Activated T-helper 1 cell treated with anti-CD3 and anti-CD28 coated beads, Interleukin-2, amount 50 U/mL, for 16 hours (primary cell): ENCODE data around the gene TSPAN33.
"Not testable (repeated sequence)": the region's sequence is repeated elsewhere in the genome, so short reads cannot be mapped to it uniquely, and the experiment has no call there.

Source experiments
- DNase-seq, 2 donors: peaks; one replicate each; pipeline ENCODE4 v3.0.0-alpha.2; 2020; ENCODE audit warnings: low read depth in 1 of 2, low spot score in 1 of 2

The TSPAN33 gene, protein sequence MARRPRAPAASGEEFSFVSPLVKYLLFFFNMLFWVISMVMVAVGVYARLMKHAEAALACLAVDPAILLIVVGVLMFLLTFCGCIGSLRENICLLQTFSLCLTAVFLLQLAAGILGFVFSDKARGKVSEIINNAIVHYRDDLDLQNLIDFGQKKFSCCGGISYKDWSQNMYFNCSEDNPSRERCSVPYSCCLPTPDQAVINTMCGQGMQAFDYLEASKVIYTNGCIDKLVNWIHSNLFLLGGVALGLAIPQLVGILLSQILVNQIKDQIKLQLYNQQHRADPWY

GRCh38 chr7:129144095-129144833 is at the start of gene TSPAN33:
Gene TSPAN33, plus strand, starts transcription at chr7:129144707. Its CDS starts 274 bp downstream, at chr7:129144981.
- peak; percentile 31 to 44 for DNase-seq

DNA sequence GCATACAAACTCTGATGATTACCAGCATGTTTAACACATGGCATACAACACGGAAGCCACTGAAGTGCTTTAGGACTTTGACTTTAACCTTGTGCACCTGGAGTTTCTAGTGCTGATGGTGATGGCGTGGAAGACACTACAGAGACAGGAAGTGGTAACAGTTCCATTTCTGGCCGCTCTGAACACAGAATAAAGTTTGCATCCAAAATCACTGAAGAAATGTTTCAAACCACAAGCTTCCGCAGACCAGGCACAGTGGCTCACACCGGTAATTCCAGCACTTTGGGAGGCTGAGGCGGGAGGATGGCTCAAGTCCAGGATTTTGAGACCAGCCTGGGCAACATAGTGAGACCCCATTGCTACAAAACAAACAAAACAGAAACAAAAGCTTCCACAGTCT is 49.2 kb upstream of the TSPAN33 start:
- DNase-seq: no peak

DNA sequence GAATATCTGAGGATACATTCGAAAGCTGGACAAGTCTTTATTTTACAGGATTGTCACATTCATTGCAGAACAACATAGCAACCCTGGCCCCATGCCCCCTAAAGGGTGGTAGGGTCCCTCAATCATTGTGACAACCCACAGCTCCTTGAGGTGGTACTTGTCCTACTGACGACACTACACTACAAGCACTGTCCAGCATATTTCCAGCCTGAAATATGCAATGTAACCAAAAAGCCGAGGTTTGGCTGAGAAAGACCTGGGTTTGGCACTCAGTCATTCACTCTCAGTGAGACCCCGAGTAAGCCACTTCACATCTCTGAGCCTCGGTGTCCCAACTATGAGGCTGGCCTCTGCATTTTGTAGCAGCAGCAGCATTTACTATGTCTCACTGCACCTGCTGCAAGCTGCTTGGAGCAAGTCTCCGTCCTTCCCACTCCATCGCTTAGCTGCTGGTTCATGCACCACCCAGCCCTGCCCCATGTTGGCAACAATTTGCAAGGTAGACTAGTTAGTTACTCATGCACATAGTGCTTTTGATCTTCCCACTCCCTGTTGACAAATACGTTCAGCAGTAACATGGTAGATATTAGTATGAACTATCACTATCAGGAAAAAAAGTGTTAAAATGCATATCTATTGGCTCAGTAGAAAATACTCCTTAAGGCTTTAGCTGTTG is 46.0 kb upstream of the TSPAN33 start:
- DNase-seq: no peak

DNA sequence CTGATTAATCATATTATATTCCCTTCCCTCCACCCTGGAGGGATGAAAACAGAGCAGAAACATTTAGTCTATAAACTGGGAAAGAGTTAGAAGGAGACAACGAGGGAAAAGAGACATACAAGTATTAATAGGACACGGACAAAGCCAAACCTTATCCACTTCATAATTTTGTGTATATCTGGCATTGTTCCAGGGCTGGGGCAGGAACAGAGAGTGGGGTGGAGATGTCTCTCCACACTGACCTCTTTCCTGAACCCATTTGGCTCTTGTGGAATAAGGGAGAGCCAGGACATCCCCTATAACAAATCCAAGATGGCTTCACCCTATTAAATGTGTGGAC is 43.7 kb upstream of the TSPAN33 start:
- no peak for DNase-seq

DNA sequence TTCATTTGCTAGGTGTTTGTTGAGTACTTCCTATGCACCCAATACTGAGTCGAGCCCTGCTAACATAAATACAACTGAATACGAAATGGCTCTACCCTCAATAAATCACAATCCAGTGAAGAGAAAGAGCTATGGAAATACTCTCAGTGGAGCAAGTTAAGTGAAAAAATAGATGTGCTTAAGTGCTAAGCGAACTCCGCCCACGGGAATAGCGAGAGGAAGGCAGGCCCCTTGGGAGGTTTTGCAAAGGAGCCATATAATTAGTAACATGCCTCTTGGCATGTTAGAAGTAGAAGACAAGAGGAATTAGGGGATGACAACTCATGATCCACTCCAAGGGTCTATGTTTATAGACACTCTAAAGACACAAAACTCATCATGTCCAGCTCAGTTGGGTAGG is 42.8 kb upstream of the TSPAN33 start:
- DNase-seq: no peak

GRCh38 chr7:129103561-129104324 is 40.8 kb upstream of the TSPAN33 start:
- no peak for DNase-seq

GRCh38 chr7:129108581-129108980 is 35.9 kb upstream of the TSPAN33 start:
- no peak for DNase-seq

DNA sequence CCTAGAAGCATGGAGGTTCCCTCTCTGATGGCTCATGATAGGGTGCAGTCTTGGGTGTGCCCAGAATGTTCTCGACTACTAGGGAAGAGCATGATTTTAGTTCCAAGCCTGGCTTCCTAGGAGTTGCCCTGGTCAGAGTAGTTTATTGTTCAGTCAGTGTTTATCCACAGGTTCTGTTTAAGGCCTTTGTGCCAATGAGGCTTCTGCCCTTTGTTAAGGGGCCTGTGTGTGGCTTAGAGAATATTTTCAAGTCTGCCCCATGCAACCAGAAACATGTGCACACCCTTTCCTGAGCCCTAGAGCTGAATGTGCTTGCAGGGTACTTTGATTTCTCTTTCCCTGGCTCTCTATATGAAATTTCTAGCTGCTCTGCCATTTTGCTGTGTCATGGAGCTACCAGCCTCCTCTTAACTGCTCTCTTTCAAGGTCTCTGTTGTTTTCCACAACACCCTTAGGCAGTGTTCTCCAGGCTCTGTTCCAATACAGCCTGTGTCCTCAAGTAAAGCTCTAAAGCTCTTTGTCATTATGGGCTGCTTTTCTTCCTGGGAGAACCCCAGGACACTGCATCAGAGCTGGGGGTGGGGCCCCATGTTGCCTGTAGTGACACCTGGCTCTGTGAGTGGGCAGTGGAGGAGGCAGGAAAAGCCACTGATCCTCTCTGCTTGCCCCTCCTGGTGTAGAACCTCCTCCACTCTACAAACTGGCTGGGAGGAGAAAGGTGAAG is 34.1 kb upstream of the TSPAN33 start:
- no peak for DNase-seq

GRCh38 chr7:129110982-129111376 is 33.5 kb upstream of the TSPAN33 start:
- DNase-seq: no peak

- DNase-seq: no peak
These were observed 28.8 kb upstream of the TSPAN33 start for GRCh38 chr7:129115676-129116075.

DNA sequence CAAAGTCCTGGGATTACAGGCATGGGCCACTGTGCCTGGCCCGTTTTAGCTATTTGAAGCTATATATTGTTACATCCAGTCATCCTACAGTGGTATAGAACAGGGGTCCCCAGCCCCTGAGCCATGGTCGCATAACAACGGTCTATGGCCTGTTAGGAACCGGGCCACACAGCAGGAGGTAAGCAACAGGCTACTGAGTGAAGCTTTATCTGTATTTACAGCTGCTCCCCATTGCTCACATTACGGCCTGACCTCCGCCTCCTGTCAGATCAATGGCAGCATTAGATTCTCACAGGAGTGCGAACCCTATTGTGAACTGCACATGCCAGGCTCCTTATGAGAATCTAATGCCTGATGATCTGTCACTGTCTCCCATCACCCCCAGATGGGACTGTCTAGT is 26.3 kb upstream of the TSPAN33 start:
- DNase-seq: no peak

DNA sequence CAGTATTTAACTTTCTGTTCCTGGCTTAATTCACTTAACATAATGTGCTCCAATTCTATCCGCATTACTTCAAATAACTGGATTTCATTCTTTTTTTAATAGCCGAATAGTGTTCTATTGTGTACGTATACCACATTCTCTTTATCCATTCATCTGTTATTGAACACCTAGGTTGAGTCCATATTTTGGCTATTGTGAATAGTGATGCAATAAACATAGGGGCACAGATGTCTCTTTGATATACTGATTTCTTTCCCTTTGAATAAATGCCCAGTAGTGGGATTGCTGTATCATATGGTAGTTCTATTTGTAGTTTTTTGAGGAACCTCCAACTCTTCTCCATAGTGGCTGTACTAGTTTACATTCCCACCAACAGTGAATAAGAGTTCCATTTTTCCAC is 25.5 kb upstream of the TSPAN33 start:
- DNase-seq: no peak

- not testable (repeated sequence) for DNase-seq
These were observed 22.9 kb upstream of the TSPAN33 start for GRCh38 chr7:129121501-129122077.

DNA sequence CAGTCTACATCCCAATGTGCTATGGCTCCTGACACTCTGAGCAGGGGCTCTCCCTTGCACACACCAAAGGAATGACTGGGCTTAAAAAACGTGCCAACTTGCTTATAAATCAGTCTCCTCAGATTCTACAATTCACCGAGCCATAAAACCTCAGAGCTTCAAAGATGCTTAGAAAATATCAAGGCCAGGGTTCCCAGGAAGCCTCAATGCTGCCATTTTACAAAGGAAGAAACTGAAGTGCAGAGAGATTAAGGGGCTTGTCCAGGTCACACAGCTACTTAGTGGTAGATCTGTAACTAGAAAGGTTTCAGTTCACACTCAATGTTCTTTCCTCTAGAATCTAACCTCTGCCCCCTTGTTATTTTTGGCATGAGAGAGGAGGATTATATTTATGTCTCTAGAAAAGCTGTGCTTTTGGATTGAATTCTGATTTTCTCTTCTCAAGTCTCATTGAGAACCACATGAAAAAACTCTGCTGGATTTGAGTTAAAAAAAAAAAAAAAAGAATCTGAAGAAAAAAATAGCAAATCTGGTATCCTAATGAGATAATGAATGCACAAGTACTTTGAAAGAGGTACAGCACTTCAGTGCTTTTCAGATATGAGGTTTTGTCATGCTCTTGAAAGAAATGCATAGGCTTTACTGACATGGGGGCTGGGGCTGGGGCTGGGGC is 22.3 kb upstream of the TSPAN33 start:
- no peak for DNase-seq

GRCh38 chr7:129122751-129123509 is 21.6 kb upstream of the TSPAN33 start:
- no peak for DNase-seq

- DNase-seq: no peak
These were observed 21.0 kb upstream of the TSPAN33 start for GRCh38 chr7:129123510-129123857.

DNA sequence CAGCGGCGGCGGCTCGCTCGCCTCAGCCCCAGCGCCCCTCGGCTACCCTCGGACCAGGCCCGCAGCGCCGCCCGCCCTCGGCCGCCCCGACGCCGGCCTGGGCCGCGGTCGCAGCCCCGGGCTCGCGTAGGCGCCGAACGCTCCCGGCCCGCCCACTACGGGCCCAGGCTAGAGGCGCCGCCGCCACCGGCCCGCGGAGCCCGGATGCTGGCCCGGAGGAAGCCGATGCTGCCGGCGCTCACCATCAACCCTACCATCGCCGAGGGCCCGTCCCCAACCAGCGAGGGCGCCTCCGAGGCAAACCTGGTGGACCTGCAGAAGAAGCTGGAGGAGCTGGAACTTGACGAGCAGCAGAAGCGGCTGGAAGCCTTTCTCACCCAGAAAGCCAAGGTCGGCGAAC is 18.2 kb upstream of the TSPAN33 start:
- DNase-seq: no peak

DNA sequence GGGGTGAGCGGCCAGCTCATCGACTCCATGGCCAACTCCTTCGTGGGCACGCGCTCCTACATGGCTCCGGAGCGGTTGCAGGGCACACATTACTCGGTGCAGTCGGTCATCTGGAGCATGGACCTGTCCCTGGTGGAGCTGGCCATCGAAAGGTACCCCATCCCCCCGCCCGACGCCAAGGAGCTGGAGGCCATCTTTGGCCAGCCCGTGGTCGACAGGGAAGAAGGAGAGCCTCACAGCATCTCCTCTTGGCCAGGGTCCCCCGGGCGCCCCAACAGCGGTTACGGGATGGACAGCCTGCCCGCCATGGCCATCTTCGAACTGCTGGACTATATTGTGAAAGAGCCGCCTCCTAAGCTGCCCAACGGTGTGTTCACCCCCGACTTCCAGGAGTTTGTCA is 17.4 kb upstream of the TSPAN33 start:
- DNase-seq: no peak

GRCh38 chr7:129127601-129128000 is 16.9 kb upstream of the TSPAN33 start:
- no peak for DNase-seq
